Neural progenitor cell (in vitro differentiated cells): ENCODE measurements around the gene TMEM186.

Experiments
- CTCF ChIP-seq: fragments of 200-600 bp; sonication (generic); IDR thresholded peaks from 2 replicates; pipeline ENCODE4 v1.5.1; 2017; ENCODE audit warnings: antibody characterized with exemption, mild to moderate bottlenecking
- EZH2phosphoT487 ChIP-seq: fragments of 200-600 bp; sonication (generic); IDR thresholded peaks from 2 replicates; pipeline ENCODE4 v1.6.1; 2017; ENCODE audit warnings: antibody characterized with exemption

GRCh38 chr16:8763899-8764298, 33.5 kb downstream of the TMEM186 start:
- TF ChIP-seq EZH2phosphoT487 (no peak), CTCF (no peak)
